ENCODE measurements around the gene TOMM22. TPM values are rescaled to one million over a fixed set of nuclear protein-coding genes. Genes with fewer than 3 reads are reported as not detected.

TOMM22 gene
- total and polyA plus RNA-seq, 7 donors = 39.5 to 125 (median 69.1) TPM

DNA sequence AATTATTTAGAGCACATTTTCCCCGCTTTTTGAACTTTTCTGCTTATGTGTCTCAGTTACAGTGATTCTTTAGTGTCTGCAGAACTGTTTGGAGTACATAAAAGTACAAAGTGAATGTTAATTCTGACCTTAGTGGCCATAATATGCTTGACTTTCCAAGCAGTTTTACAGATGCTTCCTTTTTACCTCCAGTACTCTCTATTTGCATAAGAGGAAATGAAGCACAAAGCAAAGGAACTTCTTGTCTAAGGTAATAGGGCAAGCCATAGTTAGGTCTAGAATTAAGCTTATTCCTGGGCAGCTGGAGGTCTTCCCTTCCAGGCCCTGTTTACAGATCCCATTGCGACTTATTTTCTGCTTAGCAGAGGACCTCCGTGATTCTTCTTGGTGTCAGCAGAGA lies 27.5 kb downstream of the TOMM22 start:
- Histone ChIP-seq H3K27ac (no peak overlapping the region), H3K4me1 (peaks cover 50% of the 10 kb centered on the region), H3K4me3 (no peak overlapping the region), H3K36me3 (ENCODE audit: insufficient read depth in 1 of 2, low read depth in 1 of 2) (peaks cover 0 to 33% of the 10 kb centered on the region in 2 donors), H3K27me3 (ENCODE audit: insufficient read depth in 3 of 3, low read length in 2 of 3) (no peaks in the 10 kb centered on the region), H3K9me3 (no peaks in the 10 kb centered on the region)
- intact Hi-C loops (cut with DNase I) = no loop called here
- ATAC-seq (no peak), DNase-seq (no peak)
- 74 to 81% (median 76%) methylated on average over 3 of the region's 3 CpGs for WGBS, 3 donors
- TF ChIP-seq, protein P1, sequence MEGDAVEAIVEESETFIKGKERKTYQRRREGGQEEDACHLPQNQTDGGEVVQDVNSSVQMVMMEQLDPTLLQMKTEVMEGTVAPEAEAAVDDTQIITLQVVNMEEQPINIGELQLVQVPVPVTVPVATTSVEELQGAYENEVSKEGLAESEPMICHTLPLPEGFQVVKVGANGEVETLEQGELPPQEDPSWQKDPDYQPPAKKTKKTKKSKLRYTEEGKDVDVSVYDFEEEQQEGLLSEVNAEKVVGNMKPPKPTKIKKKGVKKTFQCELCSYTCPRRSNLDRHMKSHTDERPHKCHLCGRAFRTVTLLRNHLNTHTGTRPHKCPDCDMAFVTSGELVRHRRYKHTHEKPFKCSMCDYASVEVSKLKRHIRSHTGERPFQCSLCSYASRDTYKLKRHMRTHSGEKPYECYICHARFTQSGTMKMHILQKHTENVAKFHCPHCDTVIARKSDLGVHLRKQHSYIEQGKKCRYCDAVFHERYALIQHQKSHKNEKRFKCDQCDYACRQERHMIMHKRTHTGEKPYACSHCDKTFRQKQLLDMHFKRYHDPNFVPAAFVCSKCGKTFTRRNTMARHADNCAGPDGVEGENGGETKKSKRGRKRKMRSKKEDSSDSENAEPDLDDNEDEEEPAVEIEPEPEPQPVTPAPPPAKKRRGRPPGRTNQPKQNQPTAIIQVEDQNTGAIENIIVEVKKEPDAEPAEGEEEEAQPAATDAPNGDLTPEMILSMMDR (IDR thresholded peaks at IDR 0.05) = no peak

DNA sequence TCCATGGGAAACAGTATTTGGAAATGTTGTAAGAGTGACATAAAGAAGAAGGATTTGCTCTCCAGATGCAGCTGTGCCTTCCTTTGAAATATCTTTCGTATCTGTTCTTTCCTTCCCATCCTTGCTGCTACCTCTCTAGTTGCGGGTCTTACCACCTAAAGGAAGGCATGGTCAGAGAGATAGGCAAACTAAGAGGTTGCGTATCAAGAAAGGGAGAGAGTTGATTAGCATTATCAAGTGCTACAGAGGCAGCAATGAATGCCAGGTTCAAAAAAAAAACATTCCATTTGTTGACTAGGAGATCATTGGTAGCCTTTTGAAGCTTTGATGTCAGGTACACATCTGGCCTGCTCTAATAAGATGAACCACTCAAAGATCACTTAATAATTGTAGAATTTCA lies 28.6 kb downstream of the TOMM22 start:
- no peak overlapping the region for H3K4me3 ChIP-seq
- no peak overlapping the region for H3K27ac ChIP-seq
- TF ChIP-seq, protein P1 (IDR thresholded peaks at IDR 0.05) = no peak
- DNase-seq (no peak), ATAC-seq (no peak)
- WGBS, 3 donors = 92 to 95% (median 92%) methylated on average over 3 of the region's 3 CpGs
- H3K9me3 ChIP-seq = no peaks in the 10 kb centered on the region
- peaks cover 51% of the 10 kb centered on the region for H3K4me1 ChIP-seq
- H3K36me3 ChIP-seq (ENCODE audit: insufficient read depth in 1 of 2, low read depth in 1 of 2) = peaks cover 0 to 33% of the 10 kb centered on the region in 2 donors
- intact Hi-C loops (cut with DNase I) = no loop called here
- no peaks in the 10 kb centered on the region for H3K27me3 ChIP-seq (ENCODE audit: insufficient read depth in 3 of 3, low read length in 2 of 3)

DNA sequence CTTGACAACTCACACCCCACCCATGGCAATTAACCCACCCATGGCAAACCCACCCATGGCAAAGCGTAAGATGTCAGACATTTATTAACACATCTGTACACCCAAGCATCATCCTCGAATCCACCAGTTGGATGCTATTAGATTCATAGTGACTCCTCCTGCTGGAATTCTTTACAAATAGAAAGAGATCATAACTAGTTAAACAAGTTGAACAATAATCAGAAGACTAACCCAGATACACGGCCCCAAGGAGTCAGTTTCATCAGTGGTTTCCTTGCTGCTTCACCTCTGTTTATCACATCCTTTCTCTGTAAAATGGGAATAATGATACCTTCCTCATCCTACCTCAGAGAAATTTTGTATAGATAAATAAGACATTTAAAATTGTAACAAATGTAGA lies 29.1 kb downstream of the TOMM22 start:
- H3K36me3 ChIP-seq (ENCODE audit: insufficient read depth in 1 of 2, low read depth in 1 of 2) = peaks cover 0 to 35% of the 10 kb centered on the region in 2 donors
- ATAC-seq = no peak
- no peak overlapping the region for H3K27ac ChIP-seq
- no peak for DNase-seq
- no peaks in the 10 kb centered on the region for H3K27me3 ChIP-seq (ENCODE audit: insufficient read depth in 3 of 3, low read length in 2 of 3)
- WGBS, 3 donors = 78 to 91% (median 88%) methylated on average over 3 of the region's 3 CpGs
- peaks cover 52% of the 10 kb centered on the region for H3K4me1 ChIP-seq
- no peak overlapping the region for H3K4me3 ChIP-seq
- no peaks in the 10 kb centered on the region for H3K9me3 ChIP-seq
- TF ChIP-seq, protein P1 (IDR thresholded peaks at IDR 0.05) = no peak
- intact Hi-C loops (cut with DNase I) = no loop called here

DNA sequence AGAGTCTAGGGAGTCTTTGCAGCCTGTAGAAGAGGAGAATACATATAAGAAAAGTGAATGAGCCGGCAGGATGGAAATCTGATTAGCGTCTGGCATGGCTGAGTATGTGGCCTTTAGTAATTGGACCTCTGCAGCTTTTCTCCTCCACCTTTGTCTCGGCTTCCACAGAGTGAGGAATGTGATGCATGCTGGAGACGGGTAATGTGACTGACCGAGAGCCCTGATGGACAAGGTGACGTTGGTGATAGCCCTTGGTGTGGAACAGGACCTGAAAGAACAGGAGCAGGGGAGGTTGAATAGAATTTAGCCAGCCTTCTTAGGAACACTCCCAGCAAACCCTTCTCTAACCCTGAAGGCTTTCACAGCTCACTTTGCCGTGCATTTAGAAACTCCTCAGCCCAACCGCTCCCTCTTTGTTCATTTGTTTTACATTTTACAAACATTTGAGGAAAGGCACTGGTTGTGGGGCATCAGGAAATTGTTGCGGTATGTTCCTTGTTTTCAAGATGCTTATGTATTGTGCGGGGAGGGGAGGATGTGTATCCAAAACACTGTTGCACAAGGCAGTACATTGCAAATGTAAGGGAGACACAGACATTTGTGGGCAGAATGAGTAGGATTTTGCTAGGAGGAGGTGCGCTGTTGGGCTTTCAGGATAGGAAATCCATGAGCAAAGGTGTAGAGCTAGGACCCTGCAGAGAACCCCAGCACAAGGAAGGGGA lies 30.9 kb downstream of the TOMM22 start:
- 54 to 68% (median 58%) methylated on average over 11 of the region's 11 CpGs for WGBS, 3 donors
- intact Hi-C loops (cut with DNase I) = no loop called here
- H3K36me3 ChIP-seq (ENCODE audit: insufficient read depth in 1 of 2, low read depth in 1 of 2) = peaks cover 0 to 53% of the 10 kb centered on the region in 2 donors

More for the DNA sequence above, 30.9 kb downstream of the TOMM22 start:
- ATAC-seq (no peak), DNase-seq (peak in 1 of 2 donors; percentile 12)
- TF ChIP-seq, protein P1 (IDR thresholded peaks at IDR 0.05) = no peak
- H3K4me1 ChIP-seq = peaks cover 48% of the 10 kb centered on the region
- H3K9me3 ChIP-seq = no peaks in the 10 kb centered on the region
- H3K27me3 ChIP-seq (ENCODE audit: insufficient read depth in 3 of 3, low read length in 2 of 3) = no peaks in the 10 kb centered on the region
- H3K27ac ChIP-seq = peak overlapping the region; percentile 9
- H3K4me3 ChIP-seq = no peak overlapping the region

Data from psoas muscle (tissue), 8 donors.